Stimulated activated CD4-positive, alpha-beta T cell treated with anti-CD3 and anti-CD28 coated beads, TNF-alpha, amount 100 ng/mL, for 24 hours (primary cell): ENCODE data around the gene CASZ1.

Source experiments
- DNase-seq, 3 experiments: peaks; one replicate each; pipeline ENCODE4 v3.0.0-alpha.2; 2020; ENCODE audit warnings: low read depth in 3 of 3

CASZ1 gene

DNA sequence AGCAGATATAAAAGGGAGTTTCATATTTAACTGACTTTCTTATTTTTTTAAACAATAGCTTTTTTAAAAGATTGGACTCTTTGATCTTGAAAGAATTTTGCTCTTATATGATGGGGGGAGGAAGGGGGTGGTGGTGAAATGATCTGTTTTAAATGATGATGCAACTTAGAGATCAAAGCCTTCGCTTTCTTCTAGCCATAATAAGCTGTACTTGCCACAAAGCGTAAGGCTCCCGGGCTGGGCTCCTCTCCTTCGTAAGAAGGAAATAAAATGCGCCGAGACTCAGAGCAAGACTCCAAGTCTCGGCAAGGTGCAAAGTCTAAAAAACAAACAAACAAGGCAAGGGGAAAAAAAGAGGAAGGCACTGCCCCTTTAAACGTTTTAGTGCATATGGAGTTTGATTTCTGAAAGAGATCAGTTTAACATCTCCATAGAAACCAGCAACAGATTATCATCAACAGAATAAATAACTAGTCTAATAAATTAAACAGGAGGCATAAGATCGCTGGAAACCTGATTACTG, 3.3 kb downstream of the CASZ1 start:
- DNase-seq = no peak

DNA sequence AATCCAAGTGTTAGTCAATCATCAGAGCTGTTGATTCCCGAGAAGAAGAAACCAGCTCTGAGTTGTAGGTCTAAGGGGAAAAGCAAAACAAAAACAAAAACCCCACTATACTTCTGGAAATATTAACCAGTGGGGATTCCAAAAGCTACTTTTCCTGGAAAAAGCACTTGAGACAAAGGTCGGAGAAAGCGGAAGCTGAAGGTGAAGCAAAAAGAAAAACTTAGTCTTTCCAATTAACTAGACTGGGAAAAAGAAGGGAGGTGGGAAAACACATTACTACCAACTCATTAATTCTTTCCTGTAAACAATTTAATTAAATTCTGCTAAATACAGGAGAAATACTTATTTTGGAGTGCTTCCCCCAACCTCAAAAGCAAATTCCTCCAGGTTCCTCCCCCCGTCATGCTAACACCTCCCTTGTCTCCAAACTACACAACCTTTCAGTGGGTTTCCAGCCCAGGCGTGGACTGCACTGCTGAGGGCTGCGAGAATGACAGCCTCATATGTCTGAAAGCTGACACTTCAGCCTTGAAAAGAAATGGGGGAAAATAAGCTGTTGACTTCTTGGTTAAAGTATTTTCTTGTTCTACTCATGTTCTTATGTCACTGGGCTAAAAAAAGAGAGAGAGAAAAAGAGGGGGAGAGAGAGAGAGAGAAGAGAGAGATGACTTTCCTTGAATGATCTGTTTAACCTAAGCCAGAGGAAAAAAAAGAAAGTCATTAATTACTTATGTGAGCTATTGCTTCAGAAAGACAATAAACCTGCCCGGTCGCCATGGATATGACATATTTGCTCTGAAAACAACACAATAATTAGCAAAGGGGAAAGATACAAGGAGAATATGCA, 5.1 kb downstream of the CASZ1 start:
- no peak for DNase-seq

DNA sequence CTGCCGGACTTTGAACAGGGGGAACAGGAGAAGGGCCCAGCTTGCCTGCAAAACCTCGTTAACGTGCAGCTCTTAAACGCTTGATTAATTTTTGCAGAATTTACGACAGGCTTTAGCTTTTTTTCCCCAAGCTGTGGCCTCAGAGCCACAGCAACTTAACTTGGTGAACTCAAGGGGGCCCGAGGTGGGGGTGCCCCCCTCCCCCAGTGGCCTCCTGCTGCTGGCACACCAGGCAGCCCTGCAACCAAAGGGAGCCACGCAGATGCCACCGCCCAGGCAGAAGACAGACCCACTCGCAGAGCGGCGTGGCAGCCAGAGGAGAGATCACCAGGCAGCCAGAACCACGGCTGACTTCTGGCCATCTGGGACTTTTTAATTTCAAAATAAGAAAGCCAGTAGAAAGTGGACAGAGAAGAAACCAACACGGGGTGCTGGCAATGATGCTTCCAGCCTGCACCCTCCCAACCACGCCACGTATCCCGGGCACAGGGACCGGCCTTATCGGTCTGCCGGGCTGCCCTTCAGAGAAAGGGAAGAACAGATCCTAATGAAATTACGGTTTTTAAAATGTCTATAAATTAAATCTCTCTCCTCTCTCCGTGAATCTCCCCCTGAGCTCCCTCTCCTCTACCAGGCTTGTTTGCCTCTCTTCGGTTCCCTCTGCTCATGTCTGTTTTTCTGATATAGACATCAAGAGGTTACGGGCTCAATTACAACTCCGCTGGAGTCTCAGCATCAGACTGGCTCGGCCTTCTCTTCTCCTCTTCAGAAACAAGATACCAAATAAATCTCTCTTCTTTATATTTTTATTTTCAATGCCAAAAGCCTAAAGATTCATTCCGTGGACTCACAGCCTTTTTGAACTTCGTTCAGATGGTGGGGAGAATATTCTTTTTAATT, 6.4 kb downstream of the CASZ1 start:
- no peak for DNase-seq

DNA sequence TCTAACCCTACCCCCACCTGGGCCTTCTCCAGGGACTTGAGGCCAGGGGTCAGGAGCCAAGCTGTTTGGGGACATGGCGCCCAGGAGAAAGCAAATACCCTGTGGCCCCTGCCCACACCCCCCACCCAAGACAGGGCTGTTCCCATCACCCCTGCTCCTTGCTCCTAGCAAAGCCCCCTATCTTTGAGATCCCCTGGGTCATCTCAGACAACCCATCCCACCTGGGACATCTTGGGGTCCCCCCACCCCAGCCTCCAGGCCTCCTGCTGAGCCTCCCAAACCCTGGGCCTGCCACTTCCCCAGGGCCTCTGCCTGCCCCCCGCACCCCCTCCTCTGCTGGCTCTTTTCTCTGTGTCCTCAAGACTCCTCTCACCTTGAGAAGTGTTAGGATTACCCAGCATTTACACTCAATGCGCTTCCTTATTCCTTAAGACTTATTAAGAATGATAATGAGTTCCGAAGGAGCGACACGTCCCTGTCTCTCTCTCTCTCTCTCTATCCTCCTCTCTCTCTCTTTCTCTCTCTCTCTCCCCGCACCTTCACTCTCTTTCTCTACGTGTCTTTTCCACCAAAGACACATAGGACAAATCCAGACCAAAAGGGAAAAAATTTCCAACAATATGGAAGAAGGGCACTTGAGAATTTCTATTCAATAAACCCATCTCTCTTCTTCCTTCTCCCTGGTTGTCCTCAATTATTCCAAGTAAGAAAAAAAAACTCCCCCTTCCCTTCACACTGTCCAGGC, 7.2 kb downstream of the CASZ1 start:
- DNase-seq = no peak

DNA sequence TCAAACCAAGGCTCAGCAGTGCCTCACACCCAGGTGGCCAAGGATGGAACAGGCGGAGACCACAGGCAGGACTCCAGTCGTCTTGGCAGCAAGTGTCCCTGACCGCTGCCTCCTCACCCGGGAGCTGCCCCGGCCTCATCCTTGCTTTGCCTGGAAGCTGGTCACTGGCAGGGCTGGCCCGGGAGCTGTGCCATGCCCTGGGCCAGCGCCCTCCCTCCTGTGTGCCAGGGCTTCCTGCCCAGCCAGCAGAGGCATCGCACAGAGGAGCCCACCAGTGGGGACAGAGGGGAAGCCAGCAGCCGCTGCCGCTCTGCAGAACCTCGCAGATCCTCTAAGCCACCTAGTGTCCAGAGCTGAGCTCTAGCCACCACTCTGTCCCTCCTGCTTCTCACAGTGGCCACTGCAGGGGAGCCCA, 7.8 kb downstream of the CASZ1 start:
- DNase-seq = no peak

DNA sequence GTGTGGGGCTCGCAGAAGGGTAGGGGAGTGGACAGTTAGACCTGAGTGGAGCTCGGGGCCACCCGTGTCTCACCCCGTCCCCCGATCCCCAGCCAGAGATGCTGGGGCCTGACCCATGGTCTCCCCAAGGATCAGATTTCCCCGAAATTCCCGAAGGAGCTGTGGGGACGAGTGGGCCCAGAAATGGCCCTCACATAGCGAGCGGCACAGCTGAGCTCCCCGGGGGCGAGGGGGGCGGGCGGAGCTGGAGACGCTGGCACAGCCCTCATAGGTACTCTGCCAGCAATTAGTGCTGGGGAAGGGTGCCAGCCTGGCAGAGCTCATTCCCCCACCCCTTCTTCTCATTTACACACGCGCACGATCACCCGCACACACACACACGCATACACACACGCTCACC, 9.2 kb downstream of the CASZ1 start:
- DNase-seq = no peak

DNA sequence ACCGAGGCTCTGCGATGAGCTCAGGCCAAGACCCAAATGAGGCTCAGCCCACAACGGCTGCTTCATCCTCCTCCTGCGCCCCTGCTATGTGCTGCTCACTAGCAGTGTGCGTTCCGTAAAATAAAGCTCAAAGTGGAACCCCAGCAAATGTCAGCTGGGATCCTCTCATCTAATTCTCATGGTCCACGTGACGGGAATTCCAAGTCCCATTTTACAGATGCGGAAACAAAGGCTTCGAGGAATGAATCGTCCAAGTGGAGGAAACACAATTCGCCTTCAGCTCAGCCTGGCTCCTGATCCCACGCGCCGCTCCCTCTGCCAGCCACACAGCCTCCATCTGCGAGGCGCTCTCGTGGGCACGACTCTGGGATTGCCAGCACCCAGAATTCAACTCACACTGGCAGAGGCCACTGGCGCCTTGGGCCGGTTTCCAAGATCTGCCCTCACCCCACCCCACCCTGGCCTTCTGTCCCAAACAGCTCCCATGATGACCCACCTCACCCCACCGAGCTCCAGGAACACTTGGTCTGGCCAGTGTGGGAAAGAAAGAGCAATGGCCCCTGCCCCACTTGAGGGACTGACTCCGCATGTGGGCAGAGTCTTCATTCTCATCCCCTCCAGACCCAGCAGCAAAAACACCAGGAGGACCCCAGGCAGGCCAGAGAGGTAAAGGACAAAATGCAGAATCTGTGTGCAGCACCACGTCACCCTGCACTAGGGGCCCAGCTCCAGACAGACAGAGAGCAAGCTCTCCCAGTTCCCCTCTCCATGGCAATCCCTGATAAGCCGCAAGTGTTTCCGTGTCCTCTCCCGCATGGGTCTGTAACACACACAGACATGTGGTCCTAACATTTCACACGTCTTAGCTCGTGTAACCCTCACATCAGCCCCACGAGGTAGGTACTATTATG, 10.5 kb downstream of the CASZ1 start:
- no peak for DNase-seq

DNA sequence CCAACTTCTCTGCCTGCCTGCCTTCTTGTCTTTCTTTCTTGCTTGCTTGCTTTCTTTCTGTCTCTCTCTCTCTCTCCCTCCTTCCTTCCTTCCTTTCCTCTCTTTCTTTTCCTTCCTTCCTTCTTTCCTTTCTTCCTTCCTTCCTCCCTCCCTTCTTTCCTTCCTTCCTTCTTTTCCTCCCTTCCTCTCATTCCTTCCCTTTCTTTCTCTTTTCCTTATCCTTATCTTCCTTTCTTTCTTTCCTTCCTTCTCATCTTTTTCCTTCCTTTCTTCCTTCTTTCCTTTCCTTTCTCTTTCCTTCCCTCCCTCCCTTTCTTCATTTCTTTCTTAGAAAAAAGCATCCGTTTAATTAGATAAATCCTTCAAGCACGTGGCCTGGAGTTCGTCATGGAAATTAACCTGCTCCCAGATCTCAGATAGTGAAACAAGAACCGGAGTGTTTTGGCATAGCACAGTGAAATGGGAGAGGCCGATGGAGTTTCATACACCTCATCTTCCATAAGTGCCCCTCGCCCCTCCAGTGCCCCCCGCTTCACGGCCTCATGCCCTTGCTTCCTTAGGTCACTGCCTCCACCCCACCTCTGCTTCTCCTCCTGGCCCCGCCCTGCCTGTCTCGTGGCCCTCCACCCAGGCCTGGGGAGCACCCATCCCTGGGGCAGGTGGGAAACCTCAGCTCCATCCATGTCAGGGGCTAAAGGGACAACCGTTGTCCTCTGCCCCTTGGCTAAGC, 11.3 kb downstream of the CASZ1 start:
- no peak for DNase-seq

DNA sequence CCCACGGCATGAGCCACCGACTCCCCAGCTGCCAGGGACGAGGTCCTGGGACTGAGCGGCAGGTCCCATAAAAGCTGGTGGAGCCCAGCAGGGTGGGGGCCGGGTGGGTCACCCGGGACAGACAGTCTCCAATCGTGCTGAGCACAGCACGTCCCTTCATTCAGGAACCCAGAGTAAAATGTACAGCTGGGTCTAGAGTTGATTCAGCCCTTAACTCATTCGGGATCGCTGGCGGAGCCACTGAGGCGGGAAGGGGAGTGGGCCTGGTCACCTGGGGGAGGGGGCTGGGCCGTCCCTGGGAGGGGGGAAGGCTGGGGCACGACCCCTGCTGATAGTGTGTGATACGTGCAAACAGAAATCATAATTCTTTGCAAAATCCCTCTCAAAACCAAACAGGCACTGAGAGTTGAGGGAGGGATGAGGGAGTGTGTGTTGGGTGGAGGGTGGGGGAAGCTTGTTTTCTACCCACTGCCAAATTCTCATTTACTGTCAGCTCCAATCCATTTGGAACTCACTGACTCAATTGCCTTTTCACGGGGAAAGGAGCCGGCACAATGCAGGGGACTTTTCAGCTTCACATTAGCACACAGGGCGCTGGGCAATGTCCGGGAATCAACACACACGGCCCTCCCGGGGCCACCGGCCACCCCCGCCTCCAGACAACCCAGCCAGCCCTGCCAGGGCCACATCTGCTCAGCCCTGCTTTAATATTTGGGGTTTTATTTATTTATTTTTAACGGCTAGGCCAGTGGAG, 13.8 kb downstream of the CASZ1 start:
- DNase-seq = no peak

DNA sequence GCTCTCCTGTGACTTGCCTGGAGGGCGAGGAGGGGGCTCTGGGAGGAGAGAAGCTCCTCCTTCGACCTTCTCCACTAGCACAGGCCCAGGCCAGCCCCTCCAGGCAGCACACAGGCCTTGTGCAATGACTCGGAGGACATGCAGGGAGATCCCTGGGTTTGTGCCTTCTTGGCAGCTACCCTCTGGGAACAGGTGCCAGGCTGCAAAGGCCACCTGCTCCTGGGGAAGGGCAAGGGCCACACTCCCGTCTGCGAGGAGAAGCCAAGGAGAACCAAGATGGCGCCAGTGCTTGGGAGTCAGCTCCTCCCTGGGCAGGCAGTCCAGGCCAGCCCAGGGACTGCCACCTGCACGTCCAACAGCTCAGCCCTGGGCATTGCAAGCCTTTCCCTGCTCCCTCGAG, 15.3 kb downstream of the CASZ1 start:
- DNase-seq = no peak

DNA sequence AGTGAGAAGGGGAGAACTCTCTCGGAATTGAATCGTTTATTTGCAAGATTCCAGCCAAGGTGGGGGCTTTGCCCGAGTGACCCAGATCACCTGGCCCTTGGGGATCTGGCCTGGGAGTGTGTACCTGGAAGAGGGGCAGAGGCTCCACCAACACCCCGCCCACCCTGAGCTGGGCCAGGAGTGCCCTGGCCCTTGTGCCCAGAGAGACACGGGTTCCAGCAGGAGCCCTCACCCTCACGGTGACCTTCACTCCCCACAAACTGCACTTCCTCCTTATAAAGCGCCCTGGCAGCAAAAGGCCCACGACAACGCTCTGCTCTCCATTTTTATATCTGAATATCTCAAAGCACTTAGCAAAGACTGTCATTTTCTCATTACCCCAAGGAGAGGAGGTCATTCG, 16.6 kb downstream of the CASZ1 start:
- no peak for DNase-seq

DNA sequence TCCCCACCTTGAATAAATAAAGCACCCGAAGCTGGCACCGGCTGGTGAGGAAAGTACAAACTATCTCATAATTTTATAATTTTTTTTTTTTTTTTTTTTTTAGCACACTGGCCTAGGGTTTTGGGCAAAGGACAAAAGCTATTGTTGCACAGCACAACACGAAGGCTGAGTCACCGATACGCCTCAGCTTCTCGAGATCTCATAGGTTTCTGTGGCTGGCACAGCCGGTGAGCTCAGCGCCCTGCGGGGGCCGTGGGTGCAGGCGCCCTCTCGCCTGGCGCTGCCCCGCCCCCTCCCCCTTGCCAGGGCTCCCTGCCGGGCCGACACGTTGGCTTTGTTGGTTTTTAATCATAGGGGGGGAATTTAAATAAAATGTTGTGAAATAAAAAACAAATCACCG, 17.2 kb downstream of the CASZ1 start:
- DNase-seq = no peak

DNA sequence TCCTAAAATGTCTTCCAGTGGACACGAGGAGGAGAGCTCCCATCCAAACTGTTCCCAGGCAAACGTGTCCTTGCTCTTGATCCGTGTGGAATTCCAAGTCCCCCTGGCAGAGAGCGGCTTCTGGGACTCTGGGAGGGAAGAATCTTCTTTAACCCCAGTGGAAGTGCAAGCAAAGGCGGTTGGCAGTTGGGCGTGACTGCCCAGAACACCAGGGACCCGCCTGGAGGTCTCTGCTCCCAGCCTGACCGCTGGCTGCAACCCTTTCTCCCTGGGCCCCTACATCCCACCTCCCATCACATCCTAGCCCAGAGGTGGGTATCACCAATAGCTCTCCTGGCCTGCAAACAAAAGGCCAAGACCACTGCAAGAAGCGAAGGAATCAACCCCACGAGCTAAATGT, 17.8 kb downstream of the CASZ1 start:
- no peak for DNase-seq

DNA sequence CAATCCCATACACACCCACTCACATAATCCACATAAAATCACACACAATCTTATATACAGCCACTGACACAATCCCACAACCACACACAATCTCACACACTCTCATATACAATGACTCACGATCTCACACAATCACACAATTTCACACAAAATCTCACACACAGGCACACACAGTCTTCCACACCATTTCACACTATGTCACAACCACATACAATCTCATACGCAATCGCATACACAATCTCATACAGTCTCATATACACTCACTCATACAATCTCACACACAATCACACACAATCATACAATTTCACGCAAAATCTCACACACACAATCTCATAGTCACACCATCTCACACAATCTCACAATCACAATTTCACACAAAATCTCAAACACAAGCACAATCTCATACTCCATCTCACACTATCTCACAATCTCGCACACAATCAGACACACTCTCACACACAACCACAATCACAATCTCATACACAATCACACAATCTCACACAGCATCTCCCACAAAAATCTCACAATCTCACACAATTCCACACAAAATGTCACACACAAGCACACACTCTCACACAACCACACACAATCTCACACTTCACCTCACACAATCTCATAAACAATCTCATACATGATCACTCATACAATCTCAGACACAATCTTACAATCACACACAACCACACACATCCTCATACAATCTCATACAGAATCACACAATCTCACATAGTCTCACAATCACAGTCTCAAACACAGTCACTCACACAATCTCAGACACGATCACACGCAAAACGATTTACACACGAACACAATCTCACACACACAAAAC, 18.5 kb downstream of the CASZ1 start:
- no peak for DNase-seq

DNA sequence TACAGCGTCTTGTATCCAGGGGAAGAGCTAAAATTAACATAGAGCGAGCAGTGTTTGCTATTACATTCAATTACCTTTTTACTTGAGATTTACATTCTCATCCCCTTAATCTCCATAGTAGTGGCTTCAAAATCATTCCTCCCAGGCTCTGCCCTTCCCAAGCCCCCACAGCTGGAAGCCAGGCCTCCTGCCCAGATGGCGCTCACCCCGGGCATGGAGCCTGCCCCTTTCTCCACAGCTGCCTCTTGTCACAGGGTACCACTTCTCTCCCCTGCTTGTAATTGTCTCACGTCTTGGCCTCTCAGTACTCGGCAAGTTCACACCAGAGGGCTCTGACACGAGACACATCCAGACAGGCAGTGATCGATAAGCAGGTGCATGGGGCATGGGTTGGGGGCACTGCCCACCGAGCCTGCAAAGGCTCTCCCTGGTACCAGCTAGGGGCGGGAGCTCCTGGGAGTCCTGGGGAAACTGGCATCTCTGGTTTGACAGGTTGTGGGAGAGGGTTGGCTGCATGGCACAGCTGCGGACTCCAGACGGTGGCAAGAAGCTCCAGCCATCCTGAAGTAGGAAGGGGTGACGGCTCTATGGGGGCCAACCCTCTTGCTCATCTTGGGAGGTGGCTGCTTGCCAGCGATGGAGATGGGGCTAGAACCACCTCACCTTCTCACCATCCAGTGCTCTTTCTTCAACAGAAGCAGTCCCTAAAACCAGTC, 20.1 kb downstream of the CASZ1 start:
- DNase-seq = no peak

DNA sequence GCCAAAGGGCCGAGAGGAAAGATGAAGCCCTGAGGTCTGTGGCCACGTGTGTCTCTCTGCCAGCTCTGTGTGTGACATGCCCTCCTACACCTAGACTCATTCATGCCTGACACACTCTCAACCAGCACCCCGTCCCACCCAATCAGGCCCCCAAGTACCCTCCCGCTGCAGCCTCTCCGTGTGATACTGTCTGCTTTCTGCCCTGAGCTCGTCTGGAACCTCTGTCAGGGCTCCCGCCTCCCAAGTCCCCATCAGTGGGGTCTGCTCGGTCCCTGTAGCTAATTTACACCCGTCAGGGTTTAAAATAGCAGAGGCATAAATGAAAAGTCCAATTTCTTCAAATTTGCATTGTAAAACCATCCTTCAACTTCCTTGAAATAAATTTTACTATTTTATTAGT, 20.7 kb downstream of the CASZ1 start:
- no peak for DNase-seq

DNA sequence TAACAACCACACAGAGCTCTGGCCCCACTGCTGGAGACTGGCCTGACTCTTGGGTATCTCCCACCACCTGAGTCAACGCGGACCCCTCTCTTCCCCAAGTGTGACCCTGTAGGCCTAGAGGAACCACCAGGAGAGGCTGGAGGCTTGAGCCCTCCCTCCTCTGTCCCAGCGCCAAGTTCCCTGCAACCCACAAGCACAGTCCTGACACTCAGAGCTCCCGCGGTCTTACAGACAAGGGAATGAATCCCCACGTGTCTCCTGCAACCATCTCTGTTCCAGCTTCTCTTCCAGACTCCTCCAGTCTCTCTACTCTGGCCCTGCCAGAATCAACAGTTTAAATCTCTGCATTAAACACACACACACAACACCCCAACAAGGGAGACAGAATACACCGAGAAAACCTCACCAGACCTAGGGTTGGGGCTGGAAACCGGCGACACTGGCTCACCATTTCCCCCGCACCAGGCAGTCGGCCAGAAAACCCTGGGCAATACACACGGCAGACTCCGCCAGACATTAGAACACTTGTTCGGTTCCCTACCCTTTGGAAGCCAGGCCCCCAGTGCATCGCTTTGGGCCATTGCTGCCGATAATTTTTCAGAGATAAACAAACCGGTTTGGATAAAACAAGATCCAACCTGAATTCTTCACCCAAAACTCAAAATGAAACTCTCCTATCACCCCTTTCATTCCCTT, 21.7 kb downstream of the CASZ1 start:
- no peak for DNase-seq
